RPMI7951 (cell line): ENCODE data around the gene WHRN. TPM values are rescaled to one million over a fixed set of nuclear protein-coding genes. Genes with fewer than 3 reads are reported as not detected.

Experiments
- DNase-seq: peaks from one replicate; pipeline ENCODE4 v3.0.0-alpha.2; 2012; ENCODE audit warnings: low read depth
- total RNA-seq: library from RNA; depleted of rRNA; stranded (reverse); fragments of >200 nt; shearing (Covaris generic); gene quantifications from 2 replicates; pipeline ENCODE4 v1.2.3, GENCODE V29; 2014

The WHRN gene
- total RNA-seq, 1 experiment from 2014 or later, result 1.7 TPM

- DNase-seq, result no peak
Observed at GRCh38 chr9:114384341-114384740, 120.9 kb downstream of the WHRN start.

- peak; percentile 69 for DNase-seq
Observed at GRCh38 chr9:114383521-114384231, 121.6 kb downstream of the WHRN start.

- no peak for DNase-seq
Observed at GRCh38 chr9:114382699-114383520, 122.4 kb downstream of the WHRN start.

- DNase-seq, result no peak
Observed at GRCh38 chr9:114378883-114379282, 126.4 kb downstream of the WHRN start.

- DNase-seq, result no peak
Observed at GRCh38 chr9:114378016-114378415, 127.3 kb downstream of the WHRN start.

- DNase-seq, result no peak
Observed at GRCh38 chr9:114376586-114377445, 128.5 kb downstream of the WHRN start.

- DNase-seq, result no peak
Observed at GRCh38 chr9:114375386-114376175, 129.7 kb downstream of the WHRN start.

GRCh38 chr9:114374936-114375335 is 130.3 kb downstream of the WHRN start:
- DNase-seq, result no peak

- no peak for DNase-seq
Observed at GRCh38 chr9:114373960-114374730, 131.1 kb downstream of the WHRN start.

GRCh38 chr9:114372921-114373448 is 132.3 kb downstream of the WHRN start:
- DNase-seq, result no peak

- peak; percentile 87 for DNase-seq
Observed at GRCh38 chr9:114371973-114372917, 133.0 kb downstream of the WHRN start.

- no peak for DNase-seq
Observed at GRCh38 chr9:114371343-114371944, 133.8 kb downstream of the WHRN start.

- no peak for DNase-seq
Observed at GRCh38 chr9:114370968-114371320, 134.3 kb downstream of the WHRN start.

- DNase-seq, result no peak
Observed at GRCh38 chr9:114370251-114370967, 134.9 kb downstream of the WHRN start.

GRCh38 chr9:114369216-114370130 is 135.8 kb downstream of the WHRN start:
- DNase-seq, result no peak

GRCh38 chr9:114367772-114368569 is 137.3 kb downstream of the WHRN start:
- no peak for DNase-seq
